ENCODE data around the gene AP4M1.

AP4M1 gene

DNA sequence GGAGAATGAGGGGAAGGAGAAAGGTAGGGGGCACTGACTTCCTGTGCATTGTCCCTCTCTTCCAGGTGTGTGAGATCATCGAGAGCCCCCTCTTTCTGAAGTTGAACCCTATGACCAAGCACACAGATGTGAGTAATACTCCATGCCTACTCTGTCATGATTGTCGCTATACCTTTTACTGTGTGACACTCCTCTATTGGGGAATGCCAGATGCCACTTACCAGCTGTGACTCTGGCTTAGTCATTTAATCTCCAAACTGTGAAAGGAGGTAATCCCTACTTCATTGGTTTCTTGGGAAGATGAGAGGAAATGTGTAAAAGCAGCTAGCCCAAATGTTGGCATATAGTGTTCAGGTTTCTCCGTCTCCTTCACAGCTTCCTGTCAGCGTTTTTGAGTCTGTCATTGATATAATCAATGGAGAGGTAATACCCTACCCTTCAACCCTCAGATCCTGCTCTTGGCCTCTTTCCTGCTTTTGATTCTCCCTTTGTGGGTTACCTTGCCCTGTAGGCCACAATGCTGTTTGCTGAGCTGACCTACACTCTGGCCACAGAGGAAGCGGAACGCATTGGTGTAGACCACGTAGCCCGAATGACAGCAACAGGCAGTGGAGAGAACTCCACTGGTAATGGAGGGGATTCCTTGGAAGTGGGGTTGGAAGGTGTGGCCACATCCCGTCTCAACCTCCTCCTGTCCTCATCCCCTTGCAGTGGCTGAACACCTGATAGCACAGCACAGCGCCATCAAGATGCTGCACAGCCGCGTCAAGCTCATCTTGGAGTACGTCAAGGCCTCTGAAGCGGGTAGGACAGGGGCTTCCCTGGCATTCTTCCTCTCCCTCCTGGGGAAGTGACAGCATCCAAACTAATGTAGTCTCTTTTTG lies 10.7 kb upstream of the AP4M1 start:
- no peak overlapping the region for H3K4me3 ChIP-seq (replicated peaks; ENCODE audit: low read depth, low read length)
- TF ChIP-seq, protein P1, sequence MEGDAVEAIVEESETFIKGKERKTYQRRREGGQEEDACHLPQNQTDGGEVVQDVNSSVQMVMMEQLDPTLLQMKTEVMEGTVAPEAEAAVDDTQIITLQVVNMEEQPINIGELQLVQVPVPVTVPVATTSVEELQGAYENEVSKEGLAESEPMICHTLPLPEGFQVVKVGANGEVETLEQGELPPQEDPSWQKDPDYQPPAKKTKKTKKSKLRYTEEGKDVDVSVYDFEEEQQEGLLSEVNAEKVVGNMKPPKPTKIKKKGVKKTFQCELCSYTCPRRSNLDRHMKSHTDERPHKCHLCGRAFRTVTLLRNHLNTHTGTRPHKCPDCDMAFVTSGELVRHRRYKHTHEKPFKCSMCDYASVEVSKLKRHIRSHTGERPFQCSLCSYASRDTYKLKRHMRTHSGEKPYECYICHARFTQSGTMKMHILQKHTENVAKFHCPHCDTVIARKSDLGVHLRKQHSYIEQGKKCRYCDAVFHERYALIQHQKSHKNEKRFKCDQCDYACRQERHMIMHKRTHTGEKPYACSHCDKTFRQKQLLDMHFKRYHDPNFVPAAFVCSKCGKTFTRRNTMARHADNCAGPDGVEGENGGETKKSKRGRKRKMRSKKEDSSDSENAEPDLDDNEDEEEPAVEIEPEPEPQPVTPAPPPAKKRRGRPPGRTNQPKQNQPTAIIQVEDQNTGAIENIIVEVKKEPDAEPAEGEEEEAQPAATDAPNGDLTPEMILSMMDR (IDR thresholded peaks at IDR 0.05; ENCODE audit: low read length, missing control alignments) = no peak
- no peak for DNase-seq (ENCODE audit: low read depth)

DNA sequence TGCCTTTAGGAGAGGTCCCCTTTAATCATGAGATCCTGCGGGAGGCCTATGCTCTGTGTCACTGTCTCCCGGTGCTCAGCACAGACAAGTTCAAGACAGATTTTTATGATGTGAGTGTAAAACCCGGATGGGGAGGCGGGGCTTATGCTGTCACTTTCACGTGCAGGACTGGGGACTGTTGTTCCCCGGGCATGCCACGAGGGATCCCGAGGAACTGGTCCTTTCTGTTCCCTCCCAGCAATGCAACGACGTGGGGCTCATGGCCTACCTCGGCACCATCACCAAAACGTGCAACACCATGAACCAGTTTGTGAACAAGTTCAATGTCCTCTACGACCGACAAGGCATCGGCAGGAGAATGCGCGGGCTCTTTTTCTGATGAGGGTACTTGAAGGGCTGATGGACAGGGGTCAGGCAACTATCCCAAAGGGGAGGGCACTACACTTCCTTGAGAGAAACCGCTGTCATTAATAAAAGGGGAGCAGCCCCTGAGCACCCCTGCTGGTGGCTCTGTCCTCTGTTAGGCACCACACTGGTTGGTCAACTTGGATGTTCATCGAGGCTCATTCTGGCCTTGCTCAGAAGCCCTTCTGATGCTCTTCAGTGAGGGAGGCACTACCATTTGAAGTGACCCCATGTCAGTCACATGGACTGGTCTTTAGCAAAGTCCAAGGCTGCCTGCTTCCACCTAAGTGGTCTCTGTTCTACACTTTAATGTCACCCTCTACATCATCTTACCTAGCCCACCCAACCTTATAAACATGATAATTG lies 9.8 kb upstream of the AP4M1 start:
- TF ChIP-seq, protein P1 (IDR thresholded peaks at IDR 0.05; ENCODE audit: low read length, missing control alignments) = no peak
- no peak overlapping the region for H3K4me3 ChIP-seq (replicated peaks; ENCODE audit: low read depth, low read length)
- no peak for DNase-seq (ENCODE audit: low read depth)

DNA sequence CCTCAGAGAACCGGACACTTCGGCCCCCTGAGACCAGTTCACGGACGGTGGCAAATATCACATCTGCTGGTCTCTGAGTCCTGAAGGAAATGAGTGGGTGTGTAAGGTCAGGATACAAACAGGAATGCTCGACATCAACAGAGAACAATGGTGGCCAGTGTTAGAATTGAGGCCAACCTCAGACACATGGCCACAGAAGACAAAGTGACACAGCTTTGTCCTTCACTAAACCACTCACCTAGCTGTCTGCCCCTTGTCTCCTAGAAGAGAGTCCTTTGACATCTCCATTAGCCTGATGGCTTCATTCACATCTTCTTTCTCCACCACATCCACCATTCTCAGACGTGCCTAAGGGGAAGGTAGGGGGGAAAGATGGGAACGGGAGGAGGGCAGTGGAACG lies 8.4 kb upstream of the AP4M1 start:
- TF ChIP-seq, protein P1 (IDR thresholded peaks at IDR 0.05; ENCODE audit: low read length, missing control alignments) = no peak
- H3K4me3 ChIP-seq (replicated peaks; ENCODE audit: low read depth, low read length) = no peak overlapping the region
- DNase-seq (ENCODE audit: low read depth) = no peak

DNA sequence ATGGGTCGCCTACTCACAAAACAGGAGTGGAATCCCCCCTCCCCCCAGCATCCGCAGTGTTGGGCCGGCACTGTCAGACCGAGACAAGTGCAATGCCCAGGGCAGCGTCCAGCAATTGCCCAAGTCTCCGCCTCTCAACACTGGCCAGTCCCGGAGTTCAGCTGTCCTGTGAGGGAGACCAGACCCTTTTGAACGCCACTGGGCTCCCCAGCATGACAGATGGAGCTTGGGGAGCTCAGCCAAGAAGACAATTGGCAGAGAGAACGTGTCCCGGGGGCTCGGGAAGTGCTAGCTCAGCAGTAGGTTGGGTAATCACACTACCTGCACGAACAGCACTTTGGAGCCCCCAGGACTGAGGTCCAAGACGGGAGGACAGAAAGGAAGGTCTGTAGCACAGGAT lies 7.9 kb upstream of the AP4M1 start:
- no peak for DNase-seq (ENCODE audit: low read depth)
- TF ChIP-seq, protein P1 (IDR thresholded peaks at IDR 0.05; ENCODE audit: low read length, missing control alignments) = no peak
- no peak overlapping the region for H3K4me3 ChIP-seq (replicated peaks; ENCODE audit: low read depth, low read length)

DNA sequence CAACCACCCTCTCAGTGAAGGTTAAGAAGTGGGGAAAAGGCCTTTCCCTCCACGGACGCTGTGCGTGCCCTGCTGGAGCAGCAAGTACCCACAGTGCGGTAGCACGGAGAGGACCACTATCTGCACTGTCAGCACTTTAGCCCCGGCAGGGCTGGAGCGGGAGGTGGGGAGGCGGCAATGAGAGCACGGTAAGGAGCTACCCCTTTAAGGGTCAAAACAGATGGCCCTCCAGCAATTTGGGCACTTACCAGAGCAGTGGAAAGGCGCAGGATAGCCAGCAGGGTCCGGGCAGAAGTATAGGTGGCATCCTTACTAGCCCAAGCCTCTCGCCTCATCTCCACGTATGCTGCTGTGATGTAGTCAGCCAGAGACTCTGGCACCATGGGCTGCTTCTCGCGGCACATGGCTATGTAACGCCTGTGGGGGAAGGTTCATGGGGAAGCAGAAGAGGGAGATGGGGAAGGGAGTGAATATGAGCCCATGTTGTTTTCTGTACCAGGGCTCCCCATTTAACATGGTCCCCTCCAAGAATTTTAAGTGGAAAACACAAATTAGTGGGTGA lies 7.4 kb upstream of the AP4M1 start:
- no peak for DNase-seq (ENCODE audit: low read depth)
- H3K4me3 ChIP-seq (replicated peaks; ENCODE audit: low read depth, low read length) = no peak overlapping the region
- TF ChIP-seq, protein P1 (IDR thresholded peaks at IDR 0.05; ENCODE audit: low read length, missing control alignments) = no peak

DNA sequence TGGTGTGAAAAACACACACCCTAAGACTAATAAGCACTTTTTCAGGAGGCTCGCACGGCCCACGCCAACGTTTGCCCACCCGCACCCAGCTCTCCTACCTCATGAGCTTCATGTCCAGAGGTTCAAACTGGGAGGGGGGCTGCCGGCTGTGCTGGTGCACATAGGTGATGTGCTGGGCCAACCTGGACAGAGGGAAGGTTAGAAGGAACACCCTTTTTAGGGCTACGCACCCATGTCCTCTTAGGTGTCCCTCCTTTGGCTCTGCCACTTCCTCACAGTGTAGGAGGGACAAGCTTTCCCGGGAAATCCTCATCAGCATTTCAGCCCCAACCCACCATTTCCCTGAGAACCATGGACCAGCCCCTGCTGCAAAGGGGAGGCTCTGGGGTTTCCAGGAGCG lies 6.2 kb upstream of the AP4M1 start:
- no peak for DNase-seq (ENCODE audit: low read depth)
- H3K4me3 ChIP-seq (replicated peaks; ENCODE audit: low read depth, low read length) = no peak overlapping the region
- TF ChIP-seq, protein P1 (IDR thresholded peaks at IDR 0.05; ENCODE audit: low read length, missing control alignments) = no peak

All from fibroblast of pulmonary artery (primary cell).